ENCODE measurements around the gene GPRIN2.

The GPRIN2 gene

GRCh38 chr10:46538717-46539426, 17.6 kb downstream of the GPRIN2 start:
- Histone ChIP-seq H3K9me3 (replicated peaks in 1 of 2; ENCODE audit: control insufficient read depth in 2 of 2, insufficient read depth in 1 of 2, low read depth in 1 of 2, low read length in 2 of 2) (no peaks in the 10 kb centered on the region), H3K4ac (ENCODE audit: low read length) (no peak overlapping the region), H2AK5ac (ENCODE audit: low read depth, low read length) (no peak overlapping the region), H3K23ac (ENCODE audit: low read depth, low read length, poor library complexity) (no peak overlapping the region), H2AFZ (ENCODE audit: low read length) (no peak overlapping the region), H3K4me2 (ENCODE audit: insufficient read depth, low read length, poor library complexity, severe bottlenecking) (no peak overlapping the region), H3K27me3 (ENCODE audit: control insufficient read depth in 3 of 3, insufficient read depth in 3 of 3, low read depth in 1 of 3, low read length in 3 of 3) (peaks cover 0 to 51% (median 0%) of the 10 kb centered on the region in 3 experiments), H2BK5ac (ENCODE audit: low read length) (no peak overlapping the region), H3K36me3 (replicated peaks in 1 of 2; ENCODE audit: control insufficient read depth in 2 of 2, insufficient read depth in 2 of 2, low read length in 2 of 2) (no peaks in the 10 kb centered on the region), H2BK12ac (ENCODE audit: low read length) (no peak overlapping the region), H2BK120ac (ENCODE audit: low read depth, low read length) (no peak overlapping the region), H3K79me1 (ENCODE audit: low read depth, low read length) (no peaks in the 10 kb centered on the region), H3K18ac (ENCODE audit: low read length) (no peak overlapping the region), H3K14ac (ENCODE audit: low read length) (no peak overlapping the region), H3K27ac (replicated peaks; ENCODE audit: low read length) (no peak overlapping the region), H3K9ac (ENCODE audit: low read depth, low read length, poor library complexity) (no peak overlapping the region), H2BK15ac (ENCODE audit: low read length) (no peak overlapping the region), H4K91ac (ENCODE audit: low read depth, low read length, poor library complexity) (no peak overlapping the region), H4K8ac (ENCODE audit: low read depth, low read length) (no peak overlapping the region), H3K4me1 (ENCODE audit: control insufficient read depth in 2 of 2, insufficient read depth in 1 of 2, low read depth in 1 of 2, low read length in 2 of 2) (peaks cover 0 to 21% of the 10 kb centered on the region in 2 donors), H3K4me3 (ENCODE audit: low read length in 2 of 2) (no peak overlapping the region)
- DNase-seq (ENCODE audit: low spot score): no peak
- WGBS, 2 donors (ENCODE audit: extremely low coverage in 2 of 2, insufficient read length in 2 of 2, insufficient replicate concordance in 1 of 2): no CpG with 5 or more reads among the region's 3 CpGs

DNA sequence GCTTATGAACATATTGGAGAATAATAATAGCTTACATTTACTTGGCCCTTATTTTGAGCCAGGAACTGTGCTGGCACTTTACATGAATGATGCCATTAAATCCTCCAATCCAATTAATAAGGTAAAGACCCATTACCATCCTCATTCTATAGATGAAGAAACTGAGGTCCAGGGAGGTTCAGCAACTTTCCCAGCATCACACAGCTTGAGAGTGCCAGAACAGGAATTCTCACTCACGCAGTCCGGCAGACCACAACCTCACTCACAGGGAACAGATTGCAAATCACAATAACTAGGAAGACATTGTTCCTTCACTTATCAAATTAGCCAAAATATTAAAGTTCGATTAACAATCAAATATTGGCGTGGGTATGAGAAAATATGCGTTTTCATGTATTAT, 18.3 kb downstream of the GPRIN2 start:
- Histone ChIP-seq H4K8ac (ENCODE audit: low read depth, low read length) (no peak overlapping the region), H3K4me3 (ENCODE audit: low read length in 2 of 2) (no peak overlapping the region), H2BK12ac (ENCODE audit: low read length) (no peak overlapping the region), H2BK120ac (ENCODE audit: low read depth, low read length) (no peak overlapping the region), H3K14ac (ENCODE audit: low read length) (no peak overlapping the region), H3K27me3 (ENCODE audit: control insufficient read depth in 3 of 3, insufficient read depth in 3 of 3, low read depth in 1 of 3, low read length in 3 of 3) (peaks cover 0 to 44% (median 0%) of the 10 kb centered on the region in 3 experiments), H4K91ac (ENCODE audit: low read depth, low read length, poor library complexity) (no peak overlapping the region), H3K9me3 (replicated peaks in 1 of 2; ENCODE audit: control insufficient read depth in 2 of 2, insufficient read depth in 1 of 2, low read depth in 1 of 2, low read length in 2 of 2) (no peaks in the 10 kb centered on the region), H2AFZ (ENCODE audit: low read length) (no peak overlapping the region), H3K4me1 (ENCODE audit: control insufficient read depth in 2 of 2, insufficient read depth in 1 of 2, low read depth in 1 of 2, low read length in 2 of 2) (peaks cover 0 to 19% of the 10 kb centered on the region in 2 donors), H3K4me2 (ENCODE audit: insufficient read depth, low read length, poor library complexity, severe bottlenecking) (no peak overlapping the region), H3K36me3 (replicated peaks in 1 of 2; ENCODE audit: control insufficient read depth in 2 of 2, insufficient read depth in 2 of 2, low read length in 2 of 2) (no peaks in the 10 kb centered on the region), H3K4ac (ENCODE audit: low read length) (no peak overlapping the region), H3K9ac (ENCODE audit: low read depth, low read length, poor library complexity) (no peak overlapping the region), H2AK5ac (ENCODE audit: low read depth, low read length) (no peak overlapping the region), H2BK15ac (ENCODE audit: low read length) (no peak overlapping the region), H3K23ac (ENCODE audit: low read depth, low read length, poor library complexity) (no peak overlapping the region), H3K18ac (ENCODE audit: low read length) (no peak overlapping the region), H2BK5ac (ENCODE audit: low read length) (no peak overlapping the region), H3K79me1 (ENCODE audit: low read depth, low read length) (no peaks in the 10 kb centered on the region), H3K27ac (replicated peaks; ENCODE audit: low read length) (no peak overlapping the region)
- no CpG with 5 or more reads among the region's 5 CpGs for WGBS, 2 donors (ENCODE audit: extremely low coverage in 2 of 2, insufficient read length in 2 of 2, insufficient replicate concordance in 1 of 2)
- no peak for DNase-seq (ENCODE audit: low spot score)

DNA sequence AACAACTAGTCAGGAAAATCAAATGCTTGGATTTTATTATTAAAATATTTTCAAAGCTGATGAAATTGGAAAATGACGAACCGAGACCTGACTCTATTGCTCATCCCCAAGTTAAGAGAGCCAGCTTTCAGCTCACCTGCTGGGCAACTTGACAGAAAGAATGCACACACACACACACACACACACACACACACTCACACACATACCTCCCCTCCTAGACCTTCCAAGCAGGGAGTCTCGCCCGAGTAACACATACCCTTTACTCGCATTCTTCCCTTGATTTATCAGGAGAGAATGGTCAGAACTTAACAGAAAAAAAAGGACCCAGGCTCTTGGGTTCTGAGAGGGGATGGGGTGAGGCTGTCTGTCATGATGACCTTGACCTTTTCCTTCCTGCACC, 19.1 kb downstream of the GPRIN2 start:
- Histone ChIP-seq H3K27ac (replicated peaks; ENCODE audit: low read length) (no peak overlapping the region), H3K27me3 (ENCODE audit: control insufficient read depth in 3 of 3, insufficient read depth in 3 of 3, low read depth in 1 of 3, low read length in 3 of 3) (peaks cover 0 to 35% (median 0%) of the 10 kb centered on the region in 3 experiments), H2BK120ac (ENCODE audit: low read depth, low read length) (no peak overlapping the region), H2AK5ac (ENCODE audit: low read depth, low read length) (no peak overlapping the region), H3K36me3 (replicated peaks in 1 of 2; ENCODE audit: control insufficient read depth in 2 of 2, insufficient read depth in 2 of 2, low read length in 2 of 2) (no peaks in the 10 kb centered on the region), H3K79me1 (ENCODE audit: low read depth, low read length) (no peaks in the 10 kb centered on the region), H3K4me3 (ENCODE audit: low read length in 2 of 2) (no peak overlapping the region), H3K4me2 (ENCODE audit: insufficient read depth, low read length, poor library complexity, severe bottlenecking) (no peak overlapping the region), H3K4ac (ENCODE audit: low read length) (no peak overlapping the region), H2BK15ac (ENCODE audit: low read length) (no peak overlapping the region), H3K4me1 (ENCODE audit: control insufficient read depth in 2 of 2, insufficient read depth in 1 of 2, low read depth in 1 of 2, low read length in 2 of 2) (peaks cover 0 to 12% of the 10 kb centered on the region in 2 donors), H3K23ac (ENCODE audit: low read depth, low read length, poor library complexity) (no peak overlapping the region), H2AFZ (ENCODE audit: low read length) (no peak overlapping the region), H3K14ac (ENCODE audit: low read length) (no peak overlapping the region), H2BK5ac (ENCODE audit: low read length) (no peak overlapping the region), H4K91ac (ENCODE audit: low read depth, low read length, poor library complexity) (no peak overlapping the region), H2BK12ac (ENCODE audit: low read length) (no peak overlapping the region), H3K9ac (ENCODE audit: low read depth, low read length, poor library complexity) (no peak overlapping the region), H3K9me3 (replicated peaks in 1 of 2; ENCODE audit: control insufficient read depth in 2 of 2, insufficient read depth in 1 of 2, low read depth in 1 of 2, low read length in 2 of 2) (no peaks in the 10 kb centered on the region), H3K18ac (ENCODE audit: low read length) (no peak overlapping the region), H4K8ac (ENCODE audit: low read depth, low read length) (no peak overlapping the region)
- no peak for DNase-seq (ENCODE audit: low spot score)
- no CpG with 5 or more reads among the region's 5 CpGs for WGBS, 2 donors (ENCODE audit: extremely low coverage in 2 of 2, insufficient read length in 2 of 2, insufficient replicate concordance in 1 of 2)

- H4K91ac ChIP-seq (ENCODE audit: low read depth, low read length, poor library complexity): no peak overlapping the region
- H4K8ac ChIP-seq (ENCODE audit: low read depth, low read length): no peak overlapping the region
- no peak overlapping the region for H2BK120ac ChIP-seq (ENCODE audit: low read depth, low read length)
- no peak overlapping the region for H2BK5ac ChIP-seq (ENCODE audit: low read length)
- no peak overlapping the region for H2BK15ac ChIP-seq (ENCODE audit: low read length)
- no peak overlapping the region for H3K4me2 ChIP-seq (ENCODE audit: insufficient read depth, low read length, poor library complexity, severe bottlenecking)
- H3K9ac ChIP-seq (ENCODE audit: low read depth, low read length, poor library complexity): no peak overlapping the region
- H3K18ac ChIP-seq (ENCODE audit: low read length): no peak overlapping the region
- no peak overlapping the region for H2AFZ ChIP-seq (ENCODE audit: low read length)
- H3K14ac ChIP-seq (ENCODE audit: low read length): no peak overlapping the region
- H3K27me3 ChIP-seq (ENCODE audit: control insufficient read depth in 3 of 3, insufficient read depth in 3 of 3, low read depth in 1 of 3, low read length in 3 of 3): peaks cover 0 to 30% (median 0%) of the 10 kb centered on the region in 3 experiments
- H3K36me3 ChIP-seq (replicated peaks in 1 of 2; ENCODE audit: control insufficient read depth in 2 of 2, insufficient read depth in 2 of 2, low read length in 2 of 2): no peaks in the 10 kb centered on the region
- no peak overlapping the region for H3K27ac ChIP-seq (replicated peaks; ENCODE audit: low read length)
- H3K4ac ChIP-seq (ENCODE audit: low read length): no peak overlapping the region
- no peak overlapping the region for H3K23ac ChIP-seq (ENCODE audit: low read depth, low read length, poor library complexity)
- H2AK5ac ChIP-seq (ENCODE audit: low read depth, low read length): no peak overlapping the region
- no peak overlapping the region for H3K4me3 ChIP-seq (ENCODE audit: low read length in 2 of 2)
- no peaks in the 10 kb centered on the region for H3K79me1 ChIP-seq (ENCODE audit: low read depth, low read length)
- no peaks in the 10 kb centered on the region for H3K9me3 ChIP-seq (replicated peaks in 1 of 2; ENCODE audit: control insufficient read depth in 2 of 2, insufficient read depth in 1 of 2, low read depth in 1 of 2, low read length in 2 of 2)
- peaks cover 0 to 8% of the 10 kb centered on the region in 2 donors for H3K4me1 ChIP-seq (ENCODE audit: control insufficient read depth in 2 of 2, insufficient read depth in 1 of 2, low read depth in 1 of 2, low read length in 2 of 2)
- no peak for DNase-seq (ENCODE audit: low spot score)
- WGBS, 2 donors (ENCODE audit: extremely low coverage in 2 of 2, insufficient read length in 2 of 2, insufficient replicate concordance in 1 of 2): no CpG with 5 or more reads among the region's 5 CpGs
- no peak overlapping the region for H2BK12ac ChIP-seq (ENCODE audit: low read length)
Measured at GRCh38 chr10:46536781-46537180, 19.7 kb downstream of the GPRIN2 start.
